Gastrocnemius medialis (tissue), 4 donors: Measurements from ENCODE around the gene NFKBIB. TPM values are rescaled to one million over a fixed set of nuclear protein-coding genes. Genes with fewer than 3 reads are reported as not detected.

Experiments
- ATAC-seq, 2 donors: fragments of 150-250 bp; one replicate each; pipeline ENCODE4 v1.9.1; 2016
- DNase-seq, 2 donors: peaks; one replicate each; pipeline ENCODE4 v3.0.0-alpha.2; 2019
- H3K27ac ChIP-seq, 4 donors: fragments of 200-600 bp; sonication (generic); 1 replicate in 1 of 4; 2 replicates in 3 of 4; pipeline ENCODE4 v1.5.1; 2016 to 2018; ENCODE audit warnings: mild to moderate bottlenecking in 2 of 4, moderate library complexity in 1 of 4
- H3K27me3 ChIP-seq, 3 donors: fragments of 200-600 bp; sonication (generic) in 2 of 3; 1 replicate in 1 of 3; 2 replicates in 2 of 3; pipeline versions ENCODE4 v1.5.1 to v1.6.0; 2016 to 2019; ENCODE audit warnings: mild to moderate bottlenecking in 1 of 3, moderate library complexity in 1 of 3
- H3K36me3 ChIP-seq, 2 donors: fragments of 200-600 bp; sonication (generic) in 1 of 2; one replicate each; pipeline ENCODE4 v1.5.1; 2017 to 2018
- H3K4me1 ChIP-seq, 2 donors: fragments of 200-600 bp; sonication (generic) in 1 of 2; one replicate each; pipeline ENCODE4 v1.5.1; 2016 to 2017; ENCODE audit warnings: mild to moderate bottlenecking in 2 of 2
- H3K4me3 ChIP-seq, 4 donors: fragments of 200-600 bp; sonication (generic) in 3 of 4; 1 replicate in 1 of 4; 2 replicates in 3 of 4; pipeline ENCODE4 v1.5.1; 2016 to 2019; ENCODE audit warnings: mild to moderate bottlenecking in 2 of 4
- H3K9me3 ChIP-seq, 3 donors: fragments of 200-600 bp; sonication (generic) in 2 of 3; 1 replicate in 1 of 3; 2 replicates in 2 of 3; pipeline ENCODE4 v1.5.1; 2016 to 2019
- POLR2A ChIP-seq, 2 donors: fragments of 450-650 bp; IDR thresholded peaks; one replicate each; pipeline ENCODE4 v1.6.1; 2017; ENCODE audit warnings: antibody characterized with exemption in 2 of 2, mild to moderate bottlenecking in 2 of 2, moderate library complexity in 2 of 2
- in situ Hi-C, 4 donors: fragments of 200-750 bp; cut with MboI; loops; one replicate each; pipeline versions ENCODE4 v1.15.0 to v1.8.0; 2017; ENCODE audit warnings: low sequenced_read_pairs in 4 of 4
- intact Hi-C: fragments of 100-400 bp; cut with DNase I; formaldehyde crosslinking; loops from one replicate; pipeline ENCODE4 v1.15.1; 2023; ENCODE audit warnings: low total_unique reads
- total RNA-seq, 4 donors: library from RNA; depleted of rRNA; stranded (reverse); fragments of >200 nt; gene quantifications; one replicate each; pipeline versions ENCODE4 v1.1.0 to v1.2.3, GENCODE V29; 2016
- TF ChIP-seq, protein P1 (sequence below), 5 experiments: fragments of 450-650 bp in 3 of 5; fragments of 200-600 bp in 2 of 5; sonication (generic) in 2 of 5; IDR thresholded peaks in 4 of 5; conservative IDR thresholded peaks in 1 of 5; 1 replicate in 4 of 5; 2 replicates in 1 of 5; pipeline ENCODE4 v1.5.1; 2016 to 2019; ENCODE audit warnings: antibody characterized with exemption in 5 of 5, mild to moderate bottlenecking in 3 of 5, moderate library complexity in 3 of 5

The NFKBIB gene
- total RNA-seq, 4 donors from 2014 or later, result 32.2 to 63.8 (median 53.6) TPM

DNA sequence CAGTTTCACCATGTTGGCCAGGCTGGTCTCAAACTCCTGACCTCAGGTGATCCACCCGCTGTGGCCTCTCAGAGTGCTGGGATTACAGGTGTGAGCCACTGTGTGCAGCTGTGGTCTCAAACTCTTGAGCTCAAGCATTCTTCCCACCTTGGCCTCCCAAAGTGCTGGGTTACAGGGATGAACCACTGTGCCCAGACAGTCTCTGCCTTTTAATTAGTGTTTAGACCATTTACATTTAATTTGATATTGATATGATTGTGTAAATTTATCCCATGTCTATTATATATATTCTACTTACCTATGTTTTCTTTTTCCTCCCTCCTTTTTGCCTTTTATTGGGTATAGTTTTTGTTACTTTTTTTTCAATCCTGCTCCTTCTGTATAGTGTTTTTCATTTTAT, 1.9 kb downstream of the NFKBIB start:
- DNase-seq (no peak), ATAC-seq (no peak)
- in situ Hi-C loops (loop anchor here in 3 of 4 donors (10.0 to 25.0 kb wide), 2 partner anchors 67 to 164 kb away; partner anchors contain the start of genes CAPN12 (in 2 of the 3) and ECH1 (in 1 of the 3)), intact Hi-C loops (loop anchor here (5.0 kb wide), 1 partner anchor 441 kb away; the partner anchor contains the start of gene SAMD4B)
- H3K27ac ChIP-seq, result no peak overlapping the region
- no peaks in the 10 kb centered on the region for H3K9me3 ChIP-seq
- H3K27me3 ChIP-seq, result no peaks in the 10 kb centered on the region
- H3K36me3 ChIP-seq, result peaks cover 0 to 21% of the 10 kb centered on the region in 2 donors
- H3K4me3 ChIP-seq, result no peak overlapping the region
- TF ChIP-seq, protein P1, sequence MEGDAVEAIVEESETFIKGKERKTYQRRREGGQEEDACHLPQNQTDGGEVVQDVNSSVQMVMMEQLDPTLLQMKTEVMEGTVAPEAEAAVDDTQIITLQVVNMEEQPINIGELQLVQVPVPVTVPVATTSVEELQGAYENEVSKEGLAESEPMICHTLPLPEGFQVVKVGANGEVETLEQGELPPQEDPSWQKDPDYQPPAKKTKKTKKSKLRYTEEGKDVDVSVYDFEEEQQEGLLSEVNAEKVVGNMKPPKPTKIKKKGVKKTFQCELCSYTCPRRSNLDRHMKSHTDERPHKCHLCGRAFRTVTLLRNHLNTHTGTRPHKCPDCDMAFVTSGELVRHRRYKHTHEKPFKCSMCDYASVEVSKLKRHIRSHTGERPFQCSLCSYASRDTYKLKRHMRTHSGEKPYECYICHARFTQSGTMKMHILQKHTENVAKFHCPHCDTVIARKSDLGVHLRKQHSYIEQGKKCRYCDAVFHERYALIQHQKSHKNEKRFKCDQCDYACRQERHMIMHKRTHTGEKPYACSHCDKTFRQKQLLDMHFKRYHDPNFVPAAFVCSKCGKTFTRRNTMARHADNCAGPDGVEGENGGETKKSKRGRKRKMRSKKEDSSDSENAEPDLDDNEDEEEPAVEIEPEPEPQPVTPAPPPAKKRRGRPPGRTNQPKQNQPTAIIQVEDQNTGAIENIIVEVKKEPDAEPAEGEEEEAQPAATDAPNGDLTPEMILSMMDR (IDR thresholded peaks at IDR 0.05 in 4 of 5, conservative IDR thresholded peaks at IDR 0.05 in 1 of 5), result no peak
- TF ChIP-seq POLR2A (IDR thresholded peaks at IDR 0.05), result no peak
- H3K4me1 ChIP-seq, result peaks cover 30 to 32% of the 10 kb centered on the region in 2 donors

DNA sequence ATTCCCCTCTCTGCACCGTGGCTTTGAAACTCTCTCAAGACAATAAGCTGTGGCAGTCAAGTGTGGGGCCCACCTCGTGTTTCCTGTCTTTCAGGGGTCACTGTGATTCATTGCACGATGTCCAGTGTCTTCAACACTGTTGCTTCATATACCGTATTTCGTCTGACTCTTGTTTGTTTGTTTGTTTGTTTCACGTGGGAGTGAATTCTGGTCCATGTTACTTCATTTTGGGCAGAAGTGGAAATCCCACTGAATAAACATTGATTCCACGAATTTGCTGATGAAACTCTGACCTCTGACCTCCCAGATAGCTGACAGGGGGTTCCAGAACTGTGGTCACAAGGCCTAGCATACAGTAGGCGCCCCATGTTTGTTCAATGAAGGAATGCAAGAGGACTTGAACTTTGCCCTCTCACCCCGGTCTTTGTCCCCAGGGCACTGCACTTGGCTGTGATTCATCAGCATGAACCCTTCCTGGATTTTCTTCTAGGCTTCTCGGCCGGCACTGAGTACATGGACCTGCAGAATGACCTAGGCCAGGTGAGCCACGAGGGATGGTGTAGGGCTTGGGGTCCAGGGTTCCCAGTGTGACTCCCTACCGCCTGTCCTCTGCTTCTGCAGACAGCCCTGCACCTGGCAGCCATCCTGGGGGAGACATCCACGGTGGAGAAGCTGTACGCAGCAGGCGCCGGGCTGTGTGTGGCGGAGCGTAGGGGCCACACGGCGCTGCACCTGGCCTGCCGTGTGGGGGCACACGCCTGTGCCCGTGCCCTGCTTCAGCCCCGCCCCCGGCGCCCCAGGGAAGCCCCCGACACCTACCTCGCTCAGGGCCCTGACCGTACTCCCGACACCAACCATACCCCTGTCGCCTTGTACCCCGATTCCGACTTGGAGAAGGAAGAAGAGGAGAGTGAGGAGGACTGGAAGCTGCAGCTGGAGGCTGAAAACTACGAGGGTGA, 5.1 kb downstream of the NFKBIB start:
- Histone ChIP-seq H3K9me3 (no peaks in the 10 kb centered on the region), H3K27ac (no peak overlapping the region), H3K27me3 (no peaks in the 10 kb centered on the region), H3K4me1 (peaks cover 6 to 9% of the 10 kb centered on the region in 2 donors), H3K36me3 (peaks cover 0 to 42% of the 10 kb centered on the region in 2 donors), H3K4me3 (no peak overlapping the region)
- intact Hi-C loops (loop anchor here (5.0 kb wide), 1 partner anchor 437 kb away; the partner anchor contains the start of gene SAMD4B), in situ Hi-C loops (loop anchor here in 3 of 4 donors (10.0 to 25.0 kb wide), 2 partner anchors 70 to 168 kb away; partner anchors contain the start of genes CAPN12 (in 2 of the 3) and ECH1 (in 1 of the 3))
- ATAC-seq (no peak), DNase-seq (no peak)
- TF ChIP-seq, protein P1 (IDR thresholded peaks at IDR 0.05 in 4 of 5, conservative IDR thresholded peaks at IDR 0.05 in 1 of 5), result no peak
- no peak for TF ChIP-seq POLR2A (IDR thresholded peaks at IDR 0.05)

DNA sequence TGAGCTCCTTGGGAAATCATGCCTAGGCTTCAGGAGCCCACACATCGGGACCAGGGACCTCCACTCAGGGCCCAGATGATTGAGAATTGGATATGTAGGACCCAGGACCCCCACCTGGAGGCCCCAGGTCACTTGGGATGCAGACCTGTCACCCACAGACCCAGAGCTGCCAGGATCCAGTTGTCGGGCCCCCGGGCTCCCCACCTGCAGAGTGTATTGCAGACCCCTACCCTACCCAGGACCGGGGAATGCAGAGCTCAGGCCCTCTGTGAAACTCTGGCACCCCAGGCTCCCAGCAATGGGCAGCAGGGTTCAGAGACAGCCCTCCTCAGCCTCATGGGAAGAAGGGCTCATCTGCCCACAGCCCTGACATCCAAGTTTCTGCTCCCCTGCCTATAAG, 5.9 kb downstream of the NFKBIB start:
- peaks cover 0 to 42% of the 10 kb centered on the region in 2 donors for H3K36me3 ChIP-seq
- peaks cover 3 to 5% of the 10 kb centered on the region in 2 donors for H3K4me1 ChIP-seq
- no peaks in the 10 kb centered on the region for H3K9me3 ChIP-seq
- in situ Hi-C loops, result loop anchor here in 3 of 4 donors (10.0 to 25.0 kb wide), 2 partner anchors 71 to 168 kb away; partner anchors contain the start of genes CAPN12 (in 2 of the 3) and ECH1 (in 1 of the 3)
- ATAC-seq (no peak), DNase-seq (no peak)
- H3K4me3 ChIP-seq, result no peak overlapping the region
- intact Hi-C loops, result no loop called here
- TF ChIP-seq POLR2A (IDR thresholded peaks at IDR 0.05), result no peak
- TF ChIP-seq, protein P1 (IDR thresholded peaks at IDR 0.05 in 4 of 5, conservative IDR thresholded peaks at IDR 0.05 in 1 of 5), result no peak
- no peaks in the 10 kb centered on the region for H3K27me3 ChIP-seq
- no peak overlapping the region for H3K27ac ChIP-seq

DNA sequence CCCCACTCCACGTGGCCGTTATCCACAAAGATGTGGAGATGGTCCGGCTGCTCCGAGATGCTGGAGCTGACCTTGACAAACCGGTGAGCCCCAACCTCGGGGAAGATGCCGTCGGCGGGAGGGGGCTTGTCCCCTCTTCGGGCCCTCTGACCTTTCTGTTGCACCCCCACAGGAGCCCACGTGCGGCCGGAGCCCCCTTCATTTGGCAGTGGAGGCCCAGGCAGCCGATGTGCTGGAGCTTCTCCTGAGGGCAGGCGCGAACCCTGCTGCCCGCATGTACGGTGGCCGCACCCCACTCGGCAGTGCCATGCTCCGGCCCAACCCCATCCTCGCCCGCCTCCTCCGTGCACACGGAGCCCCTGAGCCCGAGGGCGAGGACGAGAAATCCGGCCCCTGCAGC, 7.5 kb downstream of the NFKBIB start:
- DNase-seq, result no peak
- in situ Hi-C loops, result loop anchor here in 3 of 4 donors (10.0 to 25.0 kb wide), 2 partner anchors 72 to 170 kb away; partner anchors contain the start of genes CAPN12 (in 2 of the 3) and ECH1 (in 1 of the 3)
- no peak overlapping the region for H3K27ac ChIP-seq
- H3K27me3 ChIP-seq, result no peaks in the 10 kb centered on the region
- intact Hi-C loops, result no loop called here
- no peaks in the 10 kb centered on the region for H3K9me3 ChIP-seq
- H3K4me1 ChIP-seq, result no peaks in the 10 kb centered on the region
- H3K36me3 ChIP-seq, result peaks cover 0 to 38% of the 10 kb centered on the region in 2 donors
- TF ChIP-seq, protein P1 (IDR thresholded peaks at IDR 0.05 in 4 of 5, conservative IDR thresholded peaks at IDR 0.05 in 1 of 5), result no peak
- no peak for TF ChIP-seq POLR2A (IDR thresholded peaks at IDR 0.05)
- no peak overlapping the region for H3K4me3 ChIP-seq
- ATAC-seq, result no peak
